Osteoblast (primary cell): ENCODE data around the gene RABGAP1. TPM values are rescaled to one million over a fixed set of nuclear protein-coding genes. Genes with fewer than 3 reads are reported as not detected.
A peak's percentile ranks its signal among the peaks of the same experiment; 100 is the strongest.

Experiments
- DNase-seq: peaks from one replicate; pipeline ENCODE4 v3.0.0; 2011; ENCODE audit warnings: low spot score, mixed read lengths; ENCODE audit not compliant: insufficient read length; ENCODE audit errors: missing footprints
- H2AFZ ChIP-seq: 2 replicates; pipeline ENCODE4 v1.6.0; 2011; ENCODE audit warnings: mild to moderate bottlenecking, low read length
- H3K27ac ChIP-seq: 2 replicates; pipeline ENCODE4 v1.5.1; 2011; ENCODE audit warnings: mild to moderate bottlenecking, low read depth, low read length, moderate library complexity
- H3K27me3 ChIP-seq: 2 replicates; pipeline ENCODE4 v1.6.0; 2012; ENCODE audit warnings: mild to moderate bottlenecking, control low read depth, inconsistent platforms, low read length, moderate library complexity; ENCODE audit not compliant: insufficient read depth
- H3K36me3 ChIP-seq: 2 replicates; pipeline ENCODE4 v1.5.1; 2011; ENCODE audit warnings: mild to moderate bottlenecking, low read length, control low read depth, moderate library complexity; ENCODE audit not compliant: insufficient read depth
- H3K4me1 ChIP-seq: 2 replicates; pipeline ENCODE4 v1.5.1; 2011; ENCODE audit warnings: mild to moderate bottlenecking, low read length, control low read depth, moderate library complexity; ENCODE audit not compliant: insufficient read depth
- H3K4me2 ChIP-seq: 2 replicates; pipeline ENCODE4 v1.6.0; 2011; ENCODE audit warnings: mild to moderate bottlenecking, low read length; ENCODE audit not compliant: insufficient read depth
- H3K4me3 ChIP-seq: fragments of 200-600 bp; sonication (generic); 3 replicates; pipeline ENCODE4 v1.5.1; 2012; ENCODE audit warnings: mild to moderate bottlenecking, low read length, inconsistent platforms; ENCODE audit not compliant: insufficient read depth
- H3K79me2 ChIP-seq: 2 replicates; pipeline ENCODE4 v1.6.0; 2012; ENCODE audit warnings: mild to moderate bottlenecking, low read length, control low read depth, inconsistent platforms; ENCODE audit not compliant: insufficient read depth
- H3K9me3 ChIP-seq: 2 replicates; pipeline ENCODE4 v1.5.1; 2011; ENCODE audit warnings: low read depth, low read length, control low read depth
- H4K20me1 ChIP-seq: 2 replicates; pipeline ENCODE4 v1.6.0; 2012; ENCODE audit warnings: mild to moderate bottlenecking, low read length, control low read depth; ENCODE audit not compliant: insufficient read depth
- total RNA-seq: library from RNA; depleted of rRNA; stranded (reverse); fragments of >200 nt; gene quantifications from 2 replicates; pipeline ENCODE4 v1.2.3, GENCODE V29; 2012
- TF ChIP-seq, protein P1 (sequence below): IDR thresholded peaks from 2 replicates; pipeline ENCODE4 v1.5.1; 2011; ENCODE audit warnings: mild to moderate bottlenecking, low read depth, low read length, moderate library complexity; ENCODE audit errors: extremely low read depth

RABGAP1 gene
- total RNA-seq, 1 donor: 49.2 TPM

DNA sequence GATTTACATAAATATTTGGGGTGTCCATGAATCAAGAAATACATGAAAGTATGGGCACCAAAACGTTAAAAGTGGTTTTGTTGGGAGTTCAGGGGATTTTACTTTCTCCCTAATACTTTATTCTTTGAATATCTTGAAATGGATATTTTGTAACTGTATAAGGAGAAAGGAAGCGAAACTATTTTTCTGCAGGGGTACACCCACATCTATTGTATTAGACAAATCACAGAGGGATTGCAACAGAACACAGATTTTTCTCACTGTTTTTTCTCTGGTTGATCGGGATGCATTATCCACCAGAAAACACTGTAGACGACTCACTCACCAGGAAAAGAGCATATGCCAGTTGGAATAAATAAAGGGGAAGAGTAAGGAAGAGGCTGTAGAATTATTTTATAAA is 1.2 kb upstream of the RABGAP1 start:
- Histone ChIP-seq H3K27ac (no peak overlapping the region), H2AFZ (no peak overlapping the region), H3K9me3 (no peaks in the 10 kb centered on the region), H3K27me3 (no peaks in the 10 kb centered on the region), H4K20me1 (peaks cover 20% of the 10 kb centered on the region), H3K4me3 (no peak overlapping the region), H3K4me1 (peaks cover 13% of the 10 kb centered on the region), H3K36me3 (peaks cover 12% of the 10 kb centered on the region), H3K4me2 (no peak overlapping the region), H3K79me2 (peaks cover 59% of the 10 kb centered on the region)
- DNase-seq: no peak
- TF ChIP-seq, protein P1, sequence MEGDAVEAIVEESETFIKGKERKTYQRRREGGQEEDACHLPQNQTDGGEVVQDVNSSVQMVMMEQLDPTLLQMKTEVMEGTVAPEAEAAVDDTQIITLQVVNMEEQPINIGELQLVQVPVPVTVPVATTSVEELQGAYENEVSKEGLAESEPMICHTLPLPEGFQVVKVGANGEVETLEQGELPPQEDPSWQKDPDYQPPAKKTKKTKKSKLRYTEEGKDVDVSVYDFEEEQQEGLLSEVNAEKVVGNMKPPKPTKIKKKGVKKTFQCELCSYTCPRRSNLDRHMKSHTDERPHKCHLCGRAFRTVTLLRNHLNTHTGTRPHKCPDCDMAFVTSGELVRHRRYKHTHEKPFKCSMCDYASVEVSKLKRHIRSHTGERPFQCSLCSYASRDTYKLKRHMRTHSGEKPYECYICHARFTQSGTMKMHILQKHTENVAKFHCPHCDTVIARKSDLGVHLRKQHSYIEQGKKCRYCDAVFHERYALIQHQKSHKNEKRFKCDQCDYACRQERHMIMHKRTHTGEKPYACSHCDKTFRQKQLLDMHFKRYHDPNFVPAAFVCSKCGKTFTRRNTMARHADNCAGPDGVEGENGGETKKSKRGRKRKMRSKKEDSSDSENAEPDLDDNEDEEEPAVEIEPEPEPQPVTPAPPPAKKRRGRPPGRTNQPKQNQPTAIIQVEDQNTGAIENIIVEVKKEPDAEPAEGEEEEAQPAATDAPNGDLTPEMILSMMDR: no peak

DNA sequence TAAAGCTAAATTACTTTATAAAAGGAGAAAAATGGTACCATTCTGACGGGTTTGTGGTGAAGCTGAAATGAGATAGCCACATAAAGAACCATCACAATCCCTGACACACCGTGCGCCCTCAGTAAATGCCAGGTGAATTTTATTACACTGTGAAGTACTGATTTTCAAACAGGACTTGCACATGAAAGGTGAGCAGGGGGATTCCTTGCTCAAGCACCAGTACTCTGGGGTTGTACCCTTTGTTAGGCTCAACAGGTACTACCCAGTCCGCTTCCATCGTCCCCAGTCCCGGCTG is 419 bp upstream of the RABGAP1 start:
- Histone ChIP-seq H4K20me1 (peaks cover 23% of the 10 kb centered on the region), H3K9me3 (no peaks in the 10 kb centered on the region), H2AFZ (peak overlapping the region; percentile 97), H3K4me2 (peak overlapping the region; percentile 99), H3K27me3 (no peaks in the 10 kb centered on the region), H3K4me1 (peaks cover 13% of the 10 kb centered on the region), H3K36me3 (peaks cover 12% of the 10 kb centered on the region), H3K27ac (peak overlapping the region; percentile 64), H3K4me3 (peak overlapping the region; percentile 95), H3K79me2 (peaks cover 59% of the 10 kb centered on the region)
- DNase-seq: no peak
- TF ChIP-seq, protein P1: no peak

DNA sequence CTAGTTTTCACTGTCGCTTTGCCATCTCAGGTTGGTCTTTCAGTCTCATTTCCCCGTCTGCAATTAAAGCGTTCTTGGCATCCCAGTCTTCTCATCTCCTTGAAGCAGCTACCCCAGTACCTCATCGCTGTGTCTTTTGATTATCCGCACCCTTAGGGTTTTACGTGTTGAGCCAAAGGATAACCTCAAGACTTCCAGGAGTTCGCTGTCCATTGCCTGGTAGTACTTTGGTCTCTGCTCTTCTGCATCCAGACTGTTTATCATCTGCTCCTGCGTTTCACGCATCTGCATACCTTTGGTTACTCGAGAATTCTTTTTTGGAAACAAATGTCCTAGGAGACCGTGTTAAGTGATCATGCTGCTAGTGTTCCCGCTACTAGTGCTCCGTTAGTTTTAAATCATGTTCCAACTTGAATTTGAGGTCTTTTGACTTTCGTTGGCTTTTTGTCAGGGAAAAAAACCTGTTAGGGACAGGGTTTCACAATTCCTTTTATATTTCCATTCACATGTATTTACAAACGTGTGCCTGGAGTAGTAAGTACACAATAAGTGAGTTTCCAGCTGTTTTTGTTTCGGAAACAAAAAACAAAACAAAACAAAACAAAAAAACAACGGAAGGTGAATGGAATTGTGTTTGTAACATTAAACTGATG is 888 bp downstream of the RABGAP1 start:
- Histone ChIP-seq H3K4me1 (peaks cover 13% of the 10 kb centered on the region), H3K9me3 (no peaks in the 10 kb centered on the region), H3K79me2 (peaks cover 59% of the 10 kb centered on the region), H4K20me1 (peaks cover 36% of the 10 kb centered on the region), H3K4me2 (peak overlapping the region; percentile 99), H3K36me3 (peaks cover 6% of the 10 kb centered on the region), H3K27ac (peak overlapping the region; percentile 81), H3K4me3 (peak overlapping the region; percentile 95), H3K27me3 (no peaks in the 10 kb centered on the region), H2AFZ (peak overlapping the region; percentile 86)
- TF ChIP-seq, protein P1: no peak
- peak; percentile 90 for DNase-seq

DNA sequence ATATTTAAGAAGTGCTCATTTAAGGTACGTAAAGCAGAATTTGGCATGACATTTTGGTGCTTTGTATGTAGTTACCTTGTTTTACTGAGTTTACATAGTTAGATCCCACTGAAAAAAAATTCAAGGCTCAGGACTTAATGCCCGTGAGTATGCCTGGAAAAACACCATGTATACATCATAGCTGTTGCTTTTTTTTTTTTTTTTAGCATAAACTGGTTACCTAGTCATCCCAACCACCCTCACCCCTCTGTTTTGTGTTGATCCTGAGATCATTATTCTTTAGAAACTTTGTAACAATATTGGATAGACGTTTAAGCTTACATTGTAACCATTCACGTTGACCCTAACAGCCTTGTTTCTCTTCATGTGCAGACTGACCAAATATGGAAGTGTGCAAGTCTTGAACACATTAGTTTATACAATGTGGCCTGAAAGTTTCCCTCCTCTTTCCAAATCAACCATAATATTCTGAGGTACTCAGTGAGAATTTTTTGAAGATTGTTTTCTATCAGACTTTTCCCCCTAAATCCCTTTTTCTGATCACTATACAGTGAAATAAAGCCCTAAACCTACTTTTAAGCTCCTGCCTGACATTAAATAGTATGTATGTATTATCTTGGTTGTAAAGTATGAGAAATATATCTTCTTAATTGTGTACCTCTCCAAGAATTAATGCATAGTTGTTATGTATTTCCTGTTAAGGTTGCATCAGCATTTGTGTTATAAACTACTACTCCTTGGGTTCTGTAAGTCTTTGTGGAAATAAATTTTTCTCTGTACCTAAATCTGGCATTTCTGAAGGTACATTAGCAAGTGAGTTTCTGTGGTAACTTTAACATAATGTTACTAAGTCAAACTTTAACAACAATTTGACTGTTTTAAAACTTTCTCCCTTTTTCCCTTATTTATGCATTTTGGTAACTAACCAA is 4.4 kb downstream of the RABGAP1 start:
- TF ChIP-seq, protein P1: no peak
- H3K27ac ChIP-seq: no peak overlapping the region
- DNase-seq: no peak
- peaks cover 54% of the 10 kb centered on the region for H4K20me1 ChIP-seq
- H2AFZ ChIP-seq: no peak overlapping the region
- H3K79me2 ChIP-seq: peaks cover 89% of the 10 kb centered on the region
- peaks cover 12% of the 10 kb centered on the region for H3K4me1 ChIP-seq
- no peaks in the 10 kb centered on the region for H3K27me3 ChIP-seq
- no peak overlapping the region for H3K4me2 ChIP-seq
- H3K4me3 ChIP-seq: no peak overlapping the region
- H3K9me3 ChIP-seq: no peaks in the 10 kb centered on the region
- no peaks in the 10 kb centered on the region for H3K36me3 ChIP-seq
